Cerebellar cortex (tissue), 1 donor: ENCODE results near the gene TNPO3.
"Not testable (repeated sequence)": the region's sequence is repeated elsewhere in the genome, so short reads cannot be mapped to it uniquely, and the experiment has no call there.

Experiments used
- DNase-seq: peaks from one replicate; pipeline ENCODE4 v3.0.0-alpha.2; 2015; ENCODE audit warnings: low spot score

The TNPO3 gene

GRCh38 chr7:129069021-129069420 lies 14.1 kb upstream of the TNPO3 start:
- DNase-seq, result no peak

DNA sequence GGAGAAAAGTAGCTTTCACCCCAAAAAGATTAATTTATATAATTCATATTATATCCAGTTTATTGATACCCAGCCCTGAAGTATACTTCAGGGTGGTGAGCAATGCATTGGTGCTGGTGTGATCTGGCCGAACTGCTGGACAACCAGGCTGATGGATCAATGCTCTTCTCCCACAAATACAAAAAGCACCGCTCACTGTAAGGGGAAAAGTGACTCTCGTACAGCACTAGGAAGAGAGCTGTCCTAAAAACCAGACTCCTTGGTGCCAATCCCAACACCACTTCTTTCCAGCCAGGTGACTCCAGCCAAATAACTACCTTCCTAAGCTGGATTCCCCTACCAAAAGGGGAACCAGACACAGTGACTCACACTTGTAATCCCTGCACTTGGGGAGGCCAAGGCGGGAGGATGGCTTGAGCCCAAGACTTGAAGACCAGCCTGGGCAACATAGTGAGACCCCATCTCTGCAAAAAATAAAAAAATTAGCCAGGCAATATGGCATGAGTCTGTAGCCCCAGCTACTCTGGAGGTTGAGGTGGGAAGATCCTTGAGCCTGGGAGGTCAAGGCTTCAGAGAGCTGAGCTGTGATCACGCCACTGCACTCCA lies 13.1 kb upstream of the TNPO3 start:
- no peak for DNase-seq

GRCh38 chr7:129067132-129067561 lies 12.2 kb upstream of the TNPO3 start:
- not testable (repeated sequence) for DNase-seq

- DNase-seq, result no peak
These were observed 11.6 kb upstream of the TNPO3 start for GRCh38 chr7:129066290-129067131.

DNA sequence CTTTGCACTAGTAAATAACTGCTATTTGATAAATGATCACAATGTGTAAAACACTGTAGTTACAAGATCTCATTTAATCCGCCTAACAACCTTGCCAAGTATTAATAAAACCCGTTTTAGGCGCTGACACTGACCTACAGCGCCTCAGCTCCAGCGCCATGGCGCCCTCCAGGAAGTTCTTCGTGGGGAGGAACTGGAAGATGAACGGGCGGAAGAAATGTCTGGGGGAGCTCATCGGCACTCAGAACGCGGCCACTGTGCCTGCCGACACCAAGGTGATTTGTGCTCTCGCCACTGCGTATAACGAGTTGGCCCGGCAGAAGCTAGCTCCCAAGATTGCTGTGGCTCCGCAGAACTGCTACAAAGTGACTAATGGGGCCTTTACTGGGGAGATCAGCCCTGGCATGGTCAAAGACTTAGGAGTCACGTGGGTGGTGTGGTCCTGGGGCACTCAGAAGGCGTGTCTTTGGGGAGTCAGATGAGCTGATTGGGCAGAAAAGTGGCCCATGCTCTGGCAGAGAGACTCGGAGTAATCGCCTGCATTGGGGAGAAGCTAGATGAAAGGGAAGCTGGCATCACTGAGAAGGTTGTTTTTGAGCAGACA lies 1.1 kb upstream of the TNPO3 start:
- no peak for DNase-seq

DNA sequence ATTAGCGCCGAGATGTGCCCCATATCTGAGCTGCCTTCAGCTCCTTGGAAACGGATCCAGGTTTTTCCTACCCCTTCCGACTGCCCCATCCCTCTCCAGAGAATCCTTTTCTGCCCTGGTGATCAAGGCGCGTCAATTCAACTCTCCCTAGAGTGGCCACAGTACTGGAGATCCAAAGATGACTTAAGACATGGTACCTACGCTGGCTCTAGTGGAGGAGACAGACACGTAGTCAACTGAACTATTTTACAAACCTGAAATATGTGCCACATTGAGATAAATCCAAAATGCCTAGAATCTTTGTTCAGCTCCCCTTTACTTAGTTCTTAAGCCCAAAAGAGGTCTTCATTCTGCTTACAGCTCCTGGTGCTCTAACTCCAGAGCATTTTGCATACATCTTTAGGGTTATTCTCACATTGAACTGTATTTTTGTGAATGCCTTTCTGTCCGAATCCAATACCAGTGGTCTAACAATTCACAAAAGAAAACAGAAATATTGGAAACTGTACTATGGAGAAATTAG lies 444 bp upstream of the TNPO3 start:
- DNase-seq, result no peak

- DNase-seq, result no peak
These were observed 923 bp downstream of the TNPO3 start for GRCh38 chr7:129053938-129054437.

DNA sequence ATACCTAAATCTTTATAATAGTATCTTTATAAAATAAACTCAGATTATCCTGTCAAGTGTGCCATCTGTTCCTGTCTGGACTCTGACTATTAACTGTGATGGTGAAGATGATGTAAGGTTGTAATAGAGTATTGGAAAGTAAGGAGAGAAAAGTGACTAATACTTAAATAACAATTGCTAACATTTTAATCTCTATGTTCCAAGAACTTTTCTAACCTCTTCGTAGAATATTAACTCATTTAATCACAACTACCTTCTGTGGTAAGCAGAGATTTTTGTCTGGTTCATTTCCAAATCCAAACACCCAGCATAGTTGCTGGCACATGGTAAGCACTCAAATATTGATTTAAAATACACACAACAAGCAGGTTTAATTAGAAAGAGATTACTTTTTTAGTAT lies 2.5 kb downstream of the TNPO3 start:
- DNase-seq, result no peak

- not testable (repeated sequence) for DNase-seq
These were observed 3.5 kb downstream of the TNPO3 start for GRCh38 chr7:129051459-129051858.

GRCh38 chr7:129047761-129048160 lies 7.2 kb downstream of the TNPO3 start:
- no peak for DNase-seq

- no peak for DNase-seq
These were observed 9.2 kb downstream of the TNPO3 start for GRCh38 chr7:129045682-129046081.

- no peak for DNase-seq
These were observed 11.9 kb downstream of the TNPO3 start for GRCh38 chr7:129043012-129043411.

GRCh38 chr7:129041142-129042085 lies 13.5 kb downstream of the TNPO3 start:
- DNase-seq, result no peak

DNA sequence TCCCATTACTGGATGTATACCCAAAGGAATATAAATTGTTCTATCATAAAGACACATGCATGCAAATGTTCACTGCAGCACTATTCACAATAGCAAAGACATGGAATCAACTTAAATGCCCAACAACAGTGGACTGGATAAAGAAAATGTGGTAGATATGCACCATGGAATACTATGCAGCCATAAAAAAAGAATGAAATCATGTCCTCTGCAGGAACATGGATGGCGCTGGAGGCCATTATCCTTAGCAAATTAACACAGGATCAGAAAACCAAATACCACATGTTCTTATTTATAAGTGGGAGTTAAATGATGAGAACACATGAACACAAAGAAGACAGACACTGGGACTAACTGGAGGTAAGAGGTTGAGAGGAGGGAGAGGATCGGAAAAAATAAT lies 16.4 kb downstream of the TNPO3 start:
- not testable (repeated sequence) for DNase-seq

DNA sequence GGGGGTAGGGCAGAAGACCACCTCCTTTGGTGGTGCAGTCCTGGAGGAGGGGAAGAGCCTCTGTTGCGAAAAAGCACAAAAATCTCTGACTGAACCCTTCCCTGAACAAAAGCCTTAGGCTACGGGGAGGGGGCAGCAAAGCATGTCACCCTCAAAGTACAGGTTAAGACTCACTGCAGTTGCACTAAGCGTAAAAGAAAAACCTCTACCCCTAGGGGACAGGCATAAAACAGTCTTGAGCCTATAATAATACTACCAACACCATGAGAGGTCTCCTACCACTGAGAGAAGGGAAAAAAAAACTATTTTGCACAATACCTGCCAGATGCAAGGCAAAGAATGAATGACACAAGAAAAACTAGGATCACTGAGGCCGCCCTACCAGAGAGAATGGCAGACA lies 17.3 kb downstream of the TNPO3 start:
- DNase-seq, result no peak

GRCh38 chr7:129032017-129032416 lies 22.9 kb downstream of the TNPO3 start:
- no peak for DNase-seq

DNA sequence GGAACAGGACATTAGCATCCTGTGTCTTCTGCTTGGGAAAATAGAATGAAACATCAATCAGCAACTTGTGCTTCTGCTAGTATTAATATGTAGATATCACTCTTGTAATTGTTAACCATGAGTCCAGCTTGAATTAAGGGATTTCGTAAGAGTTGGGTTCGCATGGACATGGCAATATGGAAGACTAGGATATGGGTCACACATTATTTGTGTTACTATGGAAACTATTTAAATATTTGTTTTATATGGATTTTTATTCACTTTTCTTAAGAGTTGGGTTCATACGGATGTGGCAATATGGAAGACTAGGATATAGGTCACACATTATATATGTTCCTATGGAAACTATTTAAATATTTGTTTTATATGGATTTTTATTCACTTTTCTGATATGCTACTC lies 24.5 kb downstream of the TNPO3 start:
- no peak for DNase-seq

GRCh38 chr7:129024125-129024524 lies 30.8 kb downstream of the TNPO3 start:
- DNase-seq, result no peak

- no peak for DNase-seq
These were observed 33.3 kb downstream of the TNPO3 start for GRCh38 chr7:129021656-129022055.

DNA sequence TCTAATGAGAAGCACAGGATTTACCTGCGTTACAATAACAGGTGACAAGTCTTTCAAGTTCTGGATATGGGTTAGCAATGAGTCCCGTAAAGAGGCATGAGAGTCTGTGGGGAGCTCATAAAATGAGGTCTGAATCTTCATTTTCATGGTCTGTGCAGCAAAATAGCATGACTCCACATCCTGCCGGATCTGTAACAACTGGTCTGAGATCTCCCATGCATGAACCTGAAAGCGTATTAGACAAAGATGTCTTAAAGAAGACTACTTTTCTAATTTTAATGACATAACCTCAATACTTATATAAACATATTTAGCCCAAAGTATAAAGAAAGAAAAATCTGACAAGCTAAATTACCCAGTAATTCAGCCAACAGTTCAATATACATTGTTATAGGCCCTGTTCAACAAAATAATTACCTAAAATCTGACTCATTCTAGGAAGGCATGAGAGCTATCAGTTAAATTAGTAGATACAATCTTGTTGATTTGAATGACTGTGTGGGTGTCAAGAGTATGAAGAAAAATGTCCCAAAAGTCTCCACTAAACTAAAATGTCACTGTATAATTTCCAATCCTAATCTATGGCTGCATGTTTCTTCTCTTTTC lies 36.9 kb downstream of the TNPO3 start:
- DNase-seq, result no peak

DNA sequence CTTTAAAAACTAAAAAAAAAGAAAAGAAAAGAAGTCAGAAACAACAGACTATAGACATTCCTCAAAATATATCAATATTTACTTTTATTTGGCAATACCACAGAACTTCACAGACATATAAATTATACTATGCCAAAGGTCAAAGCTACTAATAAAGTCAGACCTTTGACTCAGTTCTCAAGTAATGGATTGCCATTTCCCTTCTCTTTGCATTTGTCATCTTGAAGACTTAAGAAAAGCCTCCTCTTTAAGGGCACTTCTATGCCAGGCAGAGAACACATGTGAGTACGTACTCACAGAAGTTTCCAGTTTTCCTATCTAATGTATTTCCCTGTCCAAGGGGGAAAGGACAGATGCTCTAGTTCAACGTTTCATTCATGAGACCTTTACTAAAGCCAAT lies 37.6 kb downstream of the TNPO3 start:
- DNase-seq, result no peak
